ENCODE data around the gene MYO1E. TPM values are rescaled to one million over a fixed set of nuclear protein-coding genes. Genes with fewer than 3 reads are reported as not detected.

The MYO1E gene
- total and polyA plus RNA-seq, 2 of the 4 experiments (the other 2 are of a cell fraction): 13.4 to 37.3 TPM

GRCh38 chr15:59407946-59408345 lies 35.3 kb upstream of the MYO1E start:
- no peak overlapping the region for H2BK20ac ChIP-seq (ENCODE audit: low read depth, low read length)
- intact Hi-C loops (cut with micrococcal nuclease) (no loop called here), in situ Hi-C loops (cut with MboI; ENCODE audit: low sequenced_read_pairs) (no loop called here), dilution Hi-C loops (cut with HindIII; ENCODE audit: low sequenced_read_pairs, unreplicated experiment) (no loop called here)
- ATAC-seq (ENCODE audit: low read depth): no peak
- BruUV-seq (replicated peaks): no TSS peak
- H3K23ac ChIP-seq (ENCODE audit: low read depth, low read length): no peak overlapping the region
- DNase-seq: no peak
- no peak overlapping the region for H2AK5ac ChIP-seq (ENCODE audit: low read depth, low read length)
- no peak overlapping the region for H2BK15ac ChIP-seq (ENCODE audit: low read depth, low read length)
- H3K56ac ChIP-seq (ENCODE audit: extremely low read depth, insufficient read depth, low read length): no peak overlapping the region
- no peaks in the 10 kb centered on the region for H3K9me3 ChIP-seq (ENCODE audit: control insufficient read depth, insufficient read depth, low read length)
- no peak overlapping the region for H4K5ac ChIP-seq (ENCODE audit: low read depth, low read length)
- no peaks in the 10 kb centered on the region for H3K4me1 ChIP-seq (ENCODE audit: control insufficient read depth, insufficient read depth, low read length)
- no peak overlapping the region for H3K4me2 ChIP-seq (ENCODE audit: low read depth, low read length)
- no peak overlapping the region for H4K91ac ChIP-seq (ENCODE audit: insufficient read depth, low read depth, low read length)
- H2AFZ ChIP-seq (replicated peaks; ENCODE audit: low read length, poor library complexity): no peak overlapping the region
- no CpG with 5 or more reads among the region's 5 CpGs for WGBS, 2 experiments (ENCODE audit: extremely low coverage in 2 of 2, insufficient read length in 1 of 2)
- no peak overlapping the region for H3K4me3 ChIP-seq (ENCODE audit: insufficient read depth, low read depth, low read length)
- POLR2A ChIA-PET (ENCODE audit: unreplicated experiment): no interaction called here
- no peak overlapping the region for H2BK120ac ChIP-seq (ENCODE audit: low read depth, low read length)
- H2BK5ac ChIP-seq (ENCODE audit: low read depth, low read length, poor library complexity, severe bottlenecking): no peak overlapping the region
- peaks cover 9% of the 10 kb centered on the region for H3K27me3 ChIP-seq (ENCODE audit: control insufficient read depth, insufficient read depth, low read length)
- H3K36me3 ChIP-seq (ENCODE audit: control insufficient read depth, insufficient read depth, low read length): no peaks in the 10 kb centered on the region
- no peak overlapping the region for H3K27ac ChIP-seq (ENCODE audit: insufficient read depth, low read length)
- H3K18ac ChIP-seq (ENCODE audit: low read depth, low read length): no peak overlapping the region
- no peaks in the 10 kb centered on the region for H3K79me1 ChIP-seq (ENCODE audit: low read depth in 1 of 2, low read length in 2 of 2)
- no peak for TF ChIP-seq ELK1 (IDR thresholded peaks at IDR 0.05; ENCODE audit: borderline replicate concordance, low read depth, low read length)
- TF ChIP-seq CHD1 (IDR thresholded peaks at IDR 0.05; ENCODE audit: low read depth, low read length): no peak
- no peak for TF ChIP-seq FOS (IDR thresholded peaks at IDR 0.05; ENCODE audit: low read depth, low read length)
- TF ChIP-seq POLR2A (IDR thresholded peaks at IDR 0.05; ENCODE audit: low read depth, low read length): no peak
- no peak for TF ChIP-seq NFE2L2 (IDR thresholded peaks at IDR 0.05; ENCODE audit: low read depth, low read length)
- no peak for TF ChIP-seq RCOR1 (IDR thresholded peaks at IDR 0.05; ENCODE audit: insufficient replicate concordance, low read length)
- no peak for TF ChIP-seq RAD21 (IDR thresholded peaks at IDR 0.05; ENCODE audit: low read length)
- no peak for TF ChIP-seq SMC3 (IDR thresholded peaks at IDR 0.05; ENCODE audit: low read depth, low read length)
- TF ChIP-seq MAFK (IDR thresholded peaks at IDR 0.05; ENCODE audit: low read depth, low read length): no peak
- no peak for TF ChIP-seq USF2 (IDR thresholded peaks at IDR 0.05; ENCODE audit: low read depth, low read length)
- TF ChIP-seq RFX5 (IDR thresholded peaks at IDR 0.05; ENCODE audit: low read depth, low read length): no peak
- no peak for TF ChIP-seq BHLHE40 (IDR thresholded peaks at IDR 0.05; ENCODE audit: low read depth, low read length)
- H3K9ac ChIP-seq (ENCODE audit: low read depth, low read length): no peak overlapping the region
- no peak overlapping the region for H3K4ac ChIP-seq (ENCODE audit: low read depth, low read length)
- no peak overlapping the region for H2AK9ac ChIP-seq (replicated peaks; ENCODE audit: low read depth, low read length, poor library complexity)
- CTCF ChIA-PET: no interaction called here
- H3K14ac ChIP-seq (replicated peaks; ENCODE audit: low read depth, low read length): no peak overlapping the region
- no peaks in the 10 kb centered on the region for H3K9me1 ChIP-seq (ENCODE audit: insufficient read depth, low read length)
- H4K20me1 ChIP-seq (ENCODE audit: insufficient read depth, low read length): no peaks in the 10 kb centered on the region
- no peak overlapping the region for H4K8ac ChIP-seq (ENCODE audit: low read depth in 2 of 2, low read length in 2 of 2)

Data from IMR-90 (cell line).